Umbilical cord (tissue), 2 donors: ENCODE data around the gene GPRASP3. TPM values are rescaled to one million over a fixed set of nuclear protein-coding genes. Genes with fewer than 3 reads are reported as not detected.

ENCODE experiments used
- DNase-seq: peaks from one replicate; pipeline ENCODE4 v3.0.0-alpha.2; 2015; ENCODE audit warnings: low spot score
- total RNA-seq: library from RNA; depleted of rRNA; stranded (reverse); fragments of >200 nt; gene quantifications from one replicate; pipeline ENCODE4 v1.2.3, GENCODE V29; 2014; ENCODE audit warnings: low replicate concordance; ENCODE audit not compliant: insufficient read depth

Gene GPRASP3
- total RNA-seq, 1 donor from 2014 or later = 7.0 TPM

GRCh38 chrX:102745857-102746584 is 25.5 kb downstream of the GPRASP3 start:
- peak; percentile 28 for DNase-seq

GRCh38 chrX:102765217-102765616 is 44.7 kb downstream of the GPRASP3 start:
- DNase-seq = peak; percentile 1

- peak; percentile 4 for DNase-seq
Measured at GRCh38 chrX:102765809-102766208, 45.3 kb downstream of the GPRASP3 start.

- no peak for DNase-seq
Measured at GRCh38 chrX:102767287-102767686, 46.7 kb downstream of the GPRASP3 start.

- peak; percentile 91 for DNase-seq
Measured at GRCh38 chrX:102768987-102769761, 48.6 kb downstream of the GPRASP3 start.

Other genes starting within 250 kb of the GPRASP3 start
- not detected for gene TCP11X2, start 248.9 kb upstream of the GPRASP3 start, total RNA-seq
- gene TMSB15A, start 204.0 kb upstream of the GPRASP3 start, total RNA-seq = 25.8 TPM
- 18.1 TPM for gene ARMCX5, start 121.2 kb upstream of the GPRASP3 start, total RNA-seq
- gene GPRASP1, start 69.3 kb upstream of the GPRASP3 start, total RNA-seq = 13.2 TPM
- gene GPRASP2, start 8.3 kb upstream of the GPRASP3 start, total RNA-seq = 14.9 TPM
- gene RAB40AL, start 216.5 kb downstream of the GPRASP3 start, total RNA-seq = 2.2 TPM